NCI-H748 treated with DMSO at 0.1 percent for 48 hours (cell line): ENCODE results near the gene RAD18.

Experiments used
- DNase-seq: peaks from one replicate; lab custom pipeline; 2025; lab: John Stamatoyannopoulos, UW

Gene RAD18

DNA sequence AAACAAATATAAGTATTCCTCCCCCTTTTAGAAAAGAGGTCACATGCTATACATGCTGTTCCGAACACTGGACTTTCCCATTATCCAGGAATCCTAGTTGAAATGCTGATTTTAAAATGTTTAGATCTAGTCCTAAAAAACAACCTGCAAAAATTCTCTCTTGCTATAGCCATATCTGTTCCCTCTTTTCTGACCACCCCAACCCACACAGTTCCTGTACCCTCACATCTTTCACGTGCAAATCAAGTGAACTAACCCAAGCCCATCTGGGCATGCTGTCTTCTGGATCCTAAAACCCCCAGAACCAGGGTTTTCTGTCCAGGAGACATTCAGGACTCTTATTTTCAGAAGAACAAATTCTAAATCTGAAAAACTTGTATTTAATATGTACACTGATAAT lies 67.4 kb downstream of the RAD18 start:
- DNase-seq: no peak

DNA sequence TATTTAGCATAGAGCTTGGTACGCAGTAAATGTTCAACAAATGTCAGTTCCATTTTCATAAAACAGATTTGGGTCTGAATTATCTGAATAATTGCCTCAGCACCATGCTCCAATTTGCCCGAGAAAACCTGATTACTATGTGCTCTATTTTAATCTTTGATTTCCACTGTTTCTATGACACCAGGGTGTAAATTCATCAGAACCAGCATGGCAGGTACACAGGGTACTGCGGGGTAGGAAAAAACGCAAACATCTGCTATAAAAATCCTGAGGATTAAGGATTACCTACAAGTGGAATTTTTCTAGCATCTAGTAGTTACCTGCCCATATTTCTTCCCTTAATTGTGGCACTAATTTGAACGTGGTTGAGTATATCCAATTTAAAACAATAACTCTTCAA lies 70.3 kb downstream of the RAD18 start:
- no peak for DNase-seq

DNA sequence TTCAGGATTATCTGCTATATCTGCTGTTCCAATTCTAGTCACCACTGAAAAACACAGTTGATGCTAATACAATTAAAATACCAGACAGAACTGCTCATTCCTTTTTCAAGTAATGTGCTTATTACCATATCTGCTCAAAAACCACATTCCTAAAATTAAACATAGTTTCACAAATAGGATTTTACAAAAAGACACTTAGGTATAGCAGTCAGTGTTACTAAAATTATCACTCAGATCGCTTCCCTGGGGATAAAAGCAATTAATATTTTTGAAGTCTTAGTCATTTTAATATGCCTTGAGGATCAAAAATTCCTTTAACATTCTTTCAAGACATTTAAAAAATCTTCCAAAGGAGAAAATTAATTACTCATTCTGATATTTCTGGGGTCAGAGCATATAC lies 71.5 kb downstream of the RAD18 start:
- DNase-seq: no peak

DNA sequence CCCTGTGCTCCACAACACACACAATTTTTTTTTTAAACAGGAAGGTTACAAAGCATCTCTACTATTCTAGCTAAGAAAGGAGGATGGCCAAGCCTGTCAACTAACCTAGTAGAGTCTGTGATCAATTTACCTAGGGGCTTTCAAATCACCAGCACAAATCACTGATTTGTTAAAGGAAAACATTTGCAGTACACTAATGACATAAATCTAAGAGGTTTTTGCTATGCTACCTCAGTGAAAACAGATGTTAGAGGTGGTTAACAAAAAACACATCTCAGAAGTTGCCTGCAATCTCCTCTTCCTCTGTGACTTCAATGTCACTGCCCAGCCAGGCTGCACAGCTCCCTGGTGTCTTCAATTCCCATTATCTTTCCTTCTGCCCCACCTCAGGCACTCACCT lies 72.0 kb downstream of the RAD18 start:
- DNase-seq: no peak

DNA sequence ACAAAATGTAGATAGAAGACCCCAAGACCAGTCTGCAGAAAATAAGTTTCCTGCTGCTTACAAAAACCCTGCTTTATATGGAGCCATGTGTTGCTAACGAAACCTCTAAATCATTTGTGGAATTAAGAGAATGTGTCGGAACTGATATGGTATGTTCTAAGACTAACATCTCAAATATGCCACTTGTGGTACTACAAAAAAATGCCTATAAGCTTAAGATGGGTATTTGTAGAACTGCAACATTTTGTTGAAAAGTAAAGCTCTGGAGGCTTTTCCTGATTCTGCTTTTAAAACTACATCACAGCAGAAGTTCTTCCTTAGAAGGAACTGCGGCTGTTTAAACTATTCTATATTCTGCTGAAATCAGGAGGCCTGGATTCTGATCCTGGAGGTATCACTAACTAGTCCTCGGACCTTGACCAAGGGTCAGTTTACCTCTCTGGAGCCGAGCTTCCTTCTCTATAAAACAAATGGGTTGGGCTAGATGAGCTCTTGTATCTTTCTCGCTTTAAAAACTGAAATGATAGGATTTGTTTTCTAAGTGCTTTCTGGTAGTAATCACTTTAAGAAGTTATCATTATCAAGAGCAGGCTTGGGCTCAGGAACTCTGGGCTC lies 74.9 kb downstream of the RAD18 start:
- DNase-seq: no peak

DNA sequence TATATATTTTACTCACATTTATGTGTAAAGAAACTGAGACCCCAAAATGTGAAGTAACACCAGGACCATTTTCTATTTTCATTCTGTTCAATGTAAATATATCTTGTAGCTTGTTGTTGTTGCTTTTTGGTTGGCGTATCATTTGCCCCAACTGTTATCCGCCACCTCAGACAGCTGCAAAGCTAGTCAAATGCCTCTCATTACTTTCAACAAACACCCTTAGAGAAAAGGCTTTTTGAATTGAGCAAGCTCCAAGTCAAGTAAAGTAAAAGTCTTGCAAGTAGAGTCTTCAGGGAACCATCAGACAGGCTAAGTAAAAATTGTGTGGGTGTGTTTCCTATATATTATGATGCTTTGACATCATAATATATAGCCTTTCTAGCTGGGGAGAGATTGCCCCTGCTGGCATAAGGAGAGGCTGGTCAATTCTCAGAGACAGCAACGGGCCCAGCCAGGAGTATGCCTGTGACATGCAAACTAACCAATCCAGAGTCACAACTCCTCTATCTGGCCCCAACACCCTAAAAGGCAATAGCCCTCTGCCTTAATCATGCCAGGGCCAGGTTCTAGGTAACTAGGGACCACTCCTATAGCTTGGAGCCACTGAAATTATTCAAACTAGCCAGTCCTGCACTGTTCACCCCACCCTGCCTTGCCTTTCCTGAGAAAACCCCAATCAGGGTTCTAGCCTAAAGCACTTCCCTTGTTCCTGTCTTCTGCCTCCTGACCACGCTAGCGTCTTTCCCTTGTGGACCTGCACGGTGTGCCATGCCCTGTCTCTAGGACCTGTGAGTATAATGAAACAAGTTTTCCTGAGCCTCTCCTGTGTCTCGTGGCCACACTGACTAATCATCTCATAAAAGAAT lies 75.6 kb downstream of the RAD18 start:
- no peak for DNase-seq

DNA sequence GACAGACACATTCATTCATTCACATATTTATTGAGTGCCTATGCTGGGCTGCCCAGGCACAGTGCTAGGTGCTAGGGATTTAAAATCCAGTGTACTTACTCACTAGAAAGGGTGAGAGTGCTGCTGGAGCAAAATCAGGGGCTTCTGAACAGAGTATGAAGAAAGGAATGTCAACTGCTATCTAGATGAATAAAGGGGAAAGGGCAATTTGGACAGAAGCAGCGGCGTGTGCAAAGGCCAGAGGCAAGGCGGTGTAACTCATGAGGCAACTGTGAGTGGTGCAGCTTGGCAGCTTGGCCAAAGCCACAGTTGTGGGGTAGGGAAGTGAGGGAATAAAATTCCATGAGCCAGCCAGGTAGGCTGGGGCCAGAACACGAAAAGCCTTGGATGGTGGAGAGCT lies 76.7 kb downstream of the RAD18 start:
- no peak for DNase-seq

DNA sequence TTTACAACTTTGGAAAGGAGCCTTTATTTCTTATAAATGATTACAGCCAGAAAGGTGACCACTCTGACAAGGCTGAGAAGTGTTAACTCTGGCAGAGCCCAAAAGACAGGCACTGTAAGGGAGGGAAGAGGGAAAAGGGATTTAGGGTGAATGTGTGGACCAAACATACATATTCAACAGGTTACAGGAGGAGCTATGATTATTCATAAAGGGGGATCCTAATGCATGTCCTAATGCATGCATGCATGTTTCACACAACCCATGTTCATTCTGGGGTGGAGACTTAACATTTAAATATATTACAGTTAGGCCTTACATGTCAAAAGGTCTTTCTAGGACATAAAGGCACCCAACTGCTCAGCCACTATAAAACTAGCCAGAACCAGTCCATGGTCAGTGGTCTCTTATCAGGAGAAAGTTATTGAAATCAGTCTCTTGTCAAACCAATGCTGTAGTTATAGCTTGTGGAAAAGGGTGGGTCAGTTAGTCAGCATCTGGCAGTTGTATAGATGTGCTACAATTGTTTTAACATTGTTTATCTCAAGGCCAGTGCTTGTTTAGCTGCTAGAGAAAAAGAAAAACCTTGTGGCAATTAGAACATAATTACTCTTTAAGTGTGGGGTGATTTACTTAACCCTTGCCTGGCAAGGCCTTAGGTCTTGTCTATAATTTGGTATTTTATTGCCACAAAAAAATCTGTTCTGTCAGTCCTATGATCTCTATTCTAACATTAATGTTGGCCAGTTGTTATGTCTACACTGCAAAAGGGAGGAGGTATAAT lies 77.5 kb downstream of the RAD18 start:
- DNase-seq: no peak

DNA sequence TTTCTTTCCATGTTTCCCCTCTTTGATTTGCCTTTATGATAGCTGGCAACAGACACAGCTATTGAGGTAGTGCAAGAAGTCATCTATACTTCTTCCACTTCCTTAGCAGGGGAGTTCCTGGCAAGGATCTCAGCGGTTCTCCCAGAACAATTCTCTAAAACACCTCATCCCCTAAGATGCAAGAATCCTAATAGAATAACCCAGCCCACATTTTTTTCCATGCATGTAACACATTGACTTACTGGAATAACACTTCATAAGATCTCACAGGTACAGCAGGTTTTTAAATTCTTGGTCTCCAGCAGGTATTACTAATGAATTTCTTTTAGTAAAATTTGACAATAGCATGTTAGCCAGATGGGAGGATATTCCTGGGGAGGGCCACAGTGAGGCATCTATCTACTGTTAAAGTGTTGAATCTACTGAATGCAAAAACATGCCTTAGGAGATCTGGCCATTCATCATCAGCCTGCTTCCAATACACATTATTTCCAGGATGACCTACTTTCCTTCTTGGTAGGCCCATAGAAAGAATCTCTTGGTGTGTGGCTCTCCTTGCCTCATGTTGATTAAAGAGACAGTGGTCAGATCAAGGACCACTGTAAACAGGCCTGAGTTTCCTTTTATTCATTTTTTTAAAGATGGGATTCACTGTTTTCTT lies 78.5 kb downstream of the RAD18 start:
- DNase-seq: no peak

DNA sequence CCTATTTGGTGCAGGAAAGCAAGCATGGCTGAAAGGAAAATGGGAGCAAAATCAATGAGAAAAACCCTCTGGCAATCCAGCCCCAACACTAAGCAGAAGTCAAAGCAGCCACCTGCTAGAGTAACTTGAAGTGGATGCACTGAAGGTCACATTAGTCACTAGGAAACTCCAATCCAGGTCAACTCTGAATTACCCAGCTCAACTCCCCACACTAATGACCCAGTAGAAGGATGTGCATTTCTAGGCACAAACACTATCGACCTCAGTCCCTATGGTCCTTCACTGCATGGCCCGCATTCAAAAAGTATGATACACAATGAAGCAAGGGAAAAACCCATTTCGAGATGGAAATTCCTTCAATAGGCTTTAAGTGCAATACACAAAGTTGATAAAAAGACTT lies 80.6 kb downstream of the RAD18 start:
- DNase-seq: no peak

DNA sequence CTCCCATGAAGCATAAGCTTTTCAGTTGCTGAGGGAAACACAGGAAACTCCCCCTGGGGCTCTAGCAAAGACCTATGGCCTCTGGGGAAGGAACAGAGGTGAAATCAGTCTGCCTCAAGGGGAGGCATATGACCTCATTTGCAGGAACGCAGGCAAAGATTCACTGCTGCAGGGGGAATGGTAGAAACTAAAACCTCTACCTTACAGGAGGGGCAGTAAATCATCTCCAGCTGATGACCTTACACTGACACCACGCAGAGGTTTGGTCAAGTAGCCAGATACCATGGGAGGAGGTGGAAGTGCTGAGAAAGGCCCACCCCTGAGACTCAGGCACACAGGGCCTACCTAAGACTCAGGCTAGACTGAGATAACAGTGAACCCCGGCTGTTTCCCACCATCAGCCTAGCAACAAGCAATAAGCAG lies 81.1 kb downstream of the RAD18 start:
- DNase-seq: no peak

DNA sequence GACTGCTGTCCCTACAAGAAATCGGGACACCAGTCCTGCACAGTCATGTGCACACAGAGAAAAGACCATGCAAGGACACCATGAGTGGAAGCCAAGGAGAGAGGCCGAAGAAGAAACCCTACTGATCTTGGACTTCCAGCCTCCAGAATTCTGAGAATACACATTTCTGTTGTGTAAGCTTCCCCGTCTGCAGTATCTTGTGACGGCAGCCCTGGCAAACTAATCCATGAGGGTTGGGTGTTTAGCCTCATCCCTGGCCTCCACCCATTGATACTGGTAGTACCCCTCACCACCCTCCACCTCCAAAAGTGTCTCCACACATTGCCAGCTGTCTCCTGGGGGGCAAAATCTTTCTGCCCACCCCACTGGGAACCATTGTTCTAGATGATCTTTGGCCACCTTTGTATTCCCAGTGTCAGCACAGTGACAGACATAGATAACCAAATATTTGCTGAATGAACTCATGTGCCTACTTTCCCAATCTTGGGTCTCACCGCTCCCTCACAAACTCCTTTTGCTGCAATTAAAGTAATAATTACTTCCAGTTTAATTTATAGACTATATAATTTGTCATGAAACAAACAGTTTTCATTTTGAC lies 83.8 kb downstream of the RAD18 start:
- DNase-seq: no peak

DNA sequence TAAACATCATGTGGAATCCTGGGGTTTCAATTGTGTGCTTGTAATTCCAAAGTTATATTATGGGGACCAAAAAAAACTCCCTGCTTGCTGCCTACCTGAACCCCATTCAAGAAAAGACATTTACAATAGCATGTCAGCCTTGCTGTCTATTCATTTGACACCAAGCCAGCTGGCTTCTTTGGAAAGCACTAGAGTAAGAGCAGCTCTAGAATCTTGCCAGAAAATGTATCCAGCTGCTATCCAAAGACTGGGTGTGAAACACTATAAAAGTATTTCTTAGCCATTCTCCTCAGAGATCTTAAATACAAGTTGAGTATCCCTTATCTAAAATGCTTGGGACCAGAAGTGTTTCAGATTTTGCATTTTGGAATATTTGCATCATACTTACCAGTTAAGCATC lies 87.4 kb downstream of the RAD18 start:
- DNase-seq: no peak

DNA sequence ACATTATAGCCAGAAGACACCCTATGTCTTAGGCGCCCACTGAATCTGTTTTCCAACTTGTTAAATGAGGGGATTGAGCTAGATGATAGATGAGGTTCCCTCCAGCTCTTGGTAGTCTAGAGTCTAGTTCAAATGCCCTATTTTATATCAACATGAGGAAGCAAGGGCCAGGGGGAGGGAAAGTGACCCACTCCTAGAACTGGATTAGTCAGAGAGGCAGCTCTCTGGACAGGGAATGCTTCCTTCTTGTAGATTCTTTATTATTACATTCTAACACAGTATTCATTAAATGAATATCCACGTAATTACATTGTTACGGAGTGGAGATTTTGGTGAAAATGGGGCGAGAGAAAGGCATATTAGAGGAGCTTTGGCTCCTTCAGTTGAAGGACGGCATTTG lies 89.5 kb downstream of the RAD18 start:
- no peak for DNase-seq

DNA sequence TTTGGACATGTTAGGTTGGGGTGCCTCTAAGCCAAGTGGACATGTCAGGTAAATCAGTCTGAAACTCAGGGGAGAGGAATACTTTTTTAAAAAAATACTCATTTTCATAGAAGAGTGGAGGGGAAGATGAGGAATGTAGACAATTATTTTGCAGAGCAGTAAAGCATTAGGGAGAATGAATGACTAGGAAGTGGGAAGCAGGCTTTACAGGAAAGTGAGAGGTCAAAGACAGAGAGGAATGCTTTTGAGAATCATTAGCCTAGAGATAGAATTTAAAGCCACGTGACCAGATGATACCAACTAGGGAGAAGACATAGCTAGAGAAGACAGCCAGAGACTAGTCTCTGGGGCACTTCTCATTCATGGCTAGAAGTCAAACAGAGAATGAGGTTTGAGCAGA lies 91.0 kb downstream of the RAD18 start:
- no peak for DNase-seq

DNA sequence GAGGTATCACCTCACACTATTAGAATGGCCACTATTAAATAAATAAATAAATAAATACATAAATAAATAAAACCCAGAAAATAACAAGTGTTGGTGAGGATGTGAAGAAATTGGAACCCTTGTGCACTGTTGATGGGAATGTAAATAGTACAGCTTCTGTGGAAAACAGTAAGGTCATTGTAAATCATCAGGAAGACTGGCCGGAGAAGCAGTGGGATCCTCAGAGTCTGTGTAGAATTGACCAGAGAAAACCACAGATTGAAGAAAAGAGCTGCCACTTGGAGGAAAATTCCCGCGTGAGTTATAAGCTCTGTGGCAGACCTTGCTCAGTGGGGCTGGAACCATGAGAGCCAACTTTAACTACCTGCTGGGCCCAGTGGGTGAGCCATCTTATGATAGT lies 92.0 kb downstream of the RAD18 start:
- no peak for DNase-seq

DNA sequence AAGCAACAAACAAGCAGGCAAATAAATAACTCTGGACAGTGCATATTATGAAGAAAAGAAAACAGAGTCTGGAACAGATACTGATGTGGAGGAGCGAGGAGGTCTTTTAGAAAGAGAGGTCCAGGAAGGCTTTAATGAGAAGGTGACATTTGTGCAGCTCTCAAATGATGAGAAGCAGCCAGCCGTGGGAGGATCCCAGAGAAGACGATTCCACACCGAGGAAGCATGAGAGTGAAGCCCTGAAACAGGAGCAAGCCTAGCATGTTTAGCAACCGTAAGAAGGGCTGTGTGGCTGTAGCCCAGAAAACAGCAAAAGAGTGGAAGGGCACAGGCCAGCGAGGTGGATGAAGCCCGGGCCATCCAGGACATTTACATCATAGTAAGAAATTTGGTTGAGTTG lies 93.1 kb downstream of the RAD18 start:
- no peak for DNase-seq

DNA sequence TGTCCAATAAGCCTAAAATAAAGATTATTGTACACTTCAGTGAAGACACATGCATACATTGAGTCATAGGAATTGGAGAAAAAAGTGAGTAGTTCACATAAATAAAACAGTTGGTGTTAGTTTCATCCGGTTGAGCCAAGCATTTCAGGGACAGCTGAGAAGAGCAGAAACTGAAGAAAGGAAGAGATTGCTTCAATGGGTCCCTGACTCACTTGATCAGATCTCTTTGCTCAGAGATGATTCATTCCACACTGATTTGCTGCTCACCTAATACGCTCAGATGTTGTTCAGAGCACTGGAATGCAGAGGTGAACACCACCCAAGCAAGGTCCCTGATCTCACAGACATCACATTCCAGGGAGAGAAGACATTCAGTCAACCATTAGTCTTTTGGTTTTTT lies 93.7 kb downstream of the RAD18 start:
- DNase-seq: no peak

DNA sequence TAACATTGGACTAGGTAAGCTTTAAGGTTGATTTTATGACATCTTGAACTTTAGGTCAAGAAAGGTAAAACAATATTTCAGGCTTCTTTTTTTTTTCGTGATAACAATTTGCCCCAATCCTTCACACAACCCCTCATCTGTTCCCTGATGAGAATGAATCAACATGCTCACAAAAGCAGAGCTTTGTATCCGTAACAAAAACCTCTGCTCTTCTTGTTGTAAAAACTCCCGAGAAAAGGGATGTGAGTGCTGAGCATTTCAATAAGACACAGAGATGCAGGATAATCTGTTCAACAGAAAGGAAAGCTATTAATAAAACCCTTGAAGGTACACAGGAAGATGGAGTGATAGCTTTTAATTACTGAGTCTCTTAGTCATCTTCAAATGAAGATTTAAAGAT lies 94.3 kb downstream of the RAD18 start:
- DNase-seq: no peak

DNA sequence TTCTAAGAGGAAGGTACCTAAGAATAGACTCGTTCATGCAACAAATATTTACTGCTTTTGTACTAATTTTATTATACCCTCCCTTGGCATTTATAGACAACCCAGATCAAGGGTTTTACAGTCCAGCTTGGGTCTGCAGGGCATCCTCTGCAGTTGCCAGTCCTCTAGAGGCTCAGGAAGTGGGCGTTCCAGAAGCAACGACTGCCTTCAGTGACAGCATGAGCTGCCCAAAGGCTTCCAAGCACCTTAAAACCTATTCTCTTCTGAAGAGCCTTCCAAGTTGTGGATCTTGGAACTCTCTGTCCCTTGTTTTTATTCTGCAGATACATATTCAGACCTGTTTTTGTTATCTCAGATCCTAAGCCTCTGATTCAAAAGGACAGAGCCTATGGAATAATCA lies 95.6 kb downstream of the RAD18 start:
- DNase-seq: no peak

DNA sequence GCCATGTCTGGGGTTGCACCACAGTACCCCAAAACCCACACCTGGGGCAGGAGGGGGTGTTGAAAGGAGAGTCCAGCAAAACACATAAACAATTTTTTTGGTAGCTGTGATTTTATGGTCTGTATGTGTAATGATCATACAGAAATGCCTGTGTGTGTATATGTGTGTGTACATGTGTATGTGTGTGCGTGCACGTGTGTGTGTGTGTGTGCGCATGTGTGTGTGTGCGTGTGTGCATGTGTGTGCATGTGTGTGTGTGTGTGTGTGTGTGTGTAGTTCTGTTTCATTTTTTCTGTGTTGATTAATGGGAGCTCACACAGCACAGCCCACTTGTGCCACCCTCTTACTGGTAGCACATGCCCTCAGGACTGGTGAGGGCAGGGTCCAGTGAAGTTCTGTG lies 97.6 kb downstream of the RAD18 start:
- no peak for DNase-seq
